ENCODE measurements around the gene POC1A.
"Not testable (repeated sequence)": the region's sequence is repeated elsewhere in the genome, so short reads cannot be mapped to it uniquely, and the experiment has no call there.

The POC1A gene

GRCh38 chr3:52061121-52061910 is 92.9 kb downstream of the POC1A start:
- DNase-seq = no peak

GRCh38 chr3:52059781-52060180 is 94.4 kb downstream of the POC1A start:
- DNase-seq = no peak

DNA sequence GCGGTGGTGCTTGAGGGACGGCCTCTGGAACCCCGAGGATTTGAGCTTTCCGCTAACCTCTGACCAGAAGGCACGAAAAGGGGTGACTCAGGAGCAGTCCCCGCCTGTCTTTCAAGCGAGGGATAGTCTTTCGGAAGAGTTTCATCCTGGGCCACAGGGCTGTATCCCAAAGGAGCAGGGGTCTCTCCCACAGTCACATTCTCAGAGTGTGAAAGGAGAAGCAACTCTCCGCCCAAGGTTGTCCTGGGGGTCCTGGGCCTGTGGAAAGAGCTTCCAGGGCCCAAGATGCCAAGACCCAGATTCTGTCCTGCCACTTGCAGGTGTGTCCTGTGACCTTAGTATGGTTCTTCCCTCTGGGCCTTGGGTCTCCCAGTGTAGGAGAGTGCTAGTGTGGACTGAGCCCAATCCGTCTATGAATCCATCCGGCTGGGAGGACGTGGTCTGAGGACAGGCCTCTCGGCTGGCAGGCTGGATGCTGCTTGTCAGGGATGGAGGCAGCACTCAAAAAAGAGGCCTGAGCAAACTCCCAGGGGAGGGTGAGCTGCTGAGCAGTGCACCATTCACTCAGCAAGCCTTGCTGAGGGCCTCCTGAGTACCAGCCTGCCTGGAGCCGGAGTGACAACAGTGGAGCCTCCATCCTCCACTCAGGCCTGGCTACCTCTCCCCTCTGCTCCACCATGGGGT is 96.3 kb downstream of the POC1A start:
- no peak for DNase-seq

DNA sequence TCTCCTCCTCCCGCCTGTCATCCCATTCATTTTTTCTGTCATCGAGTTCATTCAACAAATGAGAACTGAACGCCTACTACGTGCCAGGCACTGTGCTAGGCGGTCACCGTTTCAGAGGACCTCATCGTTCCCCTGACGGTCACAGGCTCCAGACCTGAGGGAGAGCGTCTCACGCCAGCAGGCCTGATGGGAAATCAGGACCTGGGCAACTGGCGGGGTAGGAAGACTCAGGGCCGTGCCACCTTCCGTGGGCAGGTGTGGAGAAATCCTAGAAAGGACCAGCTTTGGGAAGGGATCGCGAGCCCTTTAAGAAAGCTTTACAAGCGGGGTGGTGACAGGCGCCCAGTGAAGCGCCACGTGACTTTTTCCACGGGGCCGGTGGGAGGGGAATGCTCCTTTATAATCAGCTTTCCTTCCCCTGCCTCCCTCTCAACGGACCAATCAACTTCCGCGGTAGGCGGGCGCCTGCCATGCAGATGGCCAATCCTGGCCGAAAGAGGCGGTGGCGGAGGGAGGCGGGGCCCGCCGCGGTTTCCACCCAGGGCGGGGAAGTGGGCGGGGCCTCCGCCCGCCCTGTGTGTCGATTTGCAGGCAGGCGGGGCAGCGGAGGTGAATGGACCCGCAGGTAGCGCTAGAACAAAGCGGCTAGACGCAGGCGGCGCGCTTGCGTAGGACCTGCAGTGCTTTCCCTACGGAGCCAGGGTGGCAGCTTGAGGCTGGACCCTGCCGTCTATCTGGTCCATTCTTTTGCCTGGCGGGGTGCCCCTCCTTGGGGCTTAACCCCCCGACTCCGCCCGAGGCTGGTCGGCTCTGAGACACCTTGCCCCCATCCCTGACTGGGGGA is 97.0 kb downstream of the POC1A start:
- peak; percentile 99 for DNase-seq

GRCh38 chr3:52056521-52056967 is 97.7 kb downstream of the POC1A start, which contains the start of gene DUSP7:
Gene DUSP7 (minus strand): TSS chr3:52056571. CDS start chr3:52056366, 205 bp downstream.
- DNase-seq = peak; percentile 74 to 80

- DNase-seq = peak; percentile 51 to 53
Measured at GRCh38 chr3:52055537-52056351, 98.5 kb downstream of the POC1A start.

- peak in 1 of 2 donors; percentile 20 for DNase-seq
Measured at GRCh38 chr3:52054661-52055511, 99.3 kb downstream of the POC1A start.

GRCh38 chr3:52053307-52054304 is 100.6 kb downstream of the POC1A start:
- DNase-seq = peak; percentile 49 to 50

- peak; percentile 53 to 58 for DNase-seq
Measured at GRCh38 chr3:52052831-52053306, 101.4 kb downstream of the POC1A start.

GRCh38 chr3:52051444-52051843 is 102.8 kb downstream of the POC1A start:
- DNase-seq = no peak

DNA sequence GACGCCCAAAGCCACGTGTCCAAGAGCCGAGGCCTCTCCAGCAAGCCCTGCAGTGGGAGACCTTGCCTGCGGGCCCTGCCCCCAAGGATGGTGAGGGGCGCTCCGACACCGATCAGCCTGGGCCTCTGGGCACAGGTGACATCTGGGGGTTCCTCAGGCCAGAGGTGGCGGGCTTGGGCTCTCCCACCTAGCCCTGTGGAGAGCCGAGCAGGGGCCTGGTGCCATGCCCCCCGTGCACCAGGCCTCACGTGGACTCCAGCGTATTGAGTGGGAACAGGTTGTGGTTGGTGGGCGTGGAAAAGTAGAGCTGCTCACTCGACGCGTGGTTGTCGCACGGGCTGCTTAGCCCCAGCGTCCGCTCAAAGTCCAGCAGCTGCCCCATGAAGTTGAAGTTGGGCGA is 103.7 kb downstream of the POC1A start:
- no peak for DNase-seq

GRCh38 chr3:52049503-52049902 is 104.7 kb downstream of the POC1A start:
- DNase-seq = no peak

GRCh38 chr3:52047295-52047960 is 106.8 kb downstream of the POC1A start:
- DNase-seq = no peak

GRCh38 chr3:52046902-52047239 is 107.4 kb downstream of the POC1A start:
- DNase-seq = no peak

- DNase-seq = no peak
Measured at GRCh38 chr3:52046186-52046901, 107.9 kb downstream of the POC1A start.

- DNase-seq = no peak
Measured at GRCh38 chr3:52044869-52045619, 109.2 kb downstream of the POC1A start.

- DNase-seq = no peak
Measured at GRCh38 chr3:52043750-52044149, 110.5 kb downstream of the POC1A start.

DNA sequence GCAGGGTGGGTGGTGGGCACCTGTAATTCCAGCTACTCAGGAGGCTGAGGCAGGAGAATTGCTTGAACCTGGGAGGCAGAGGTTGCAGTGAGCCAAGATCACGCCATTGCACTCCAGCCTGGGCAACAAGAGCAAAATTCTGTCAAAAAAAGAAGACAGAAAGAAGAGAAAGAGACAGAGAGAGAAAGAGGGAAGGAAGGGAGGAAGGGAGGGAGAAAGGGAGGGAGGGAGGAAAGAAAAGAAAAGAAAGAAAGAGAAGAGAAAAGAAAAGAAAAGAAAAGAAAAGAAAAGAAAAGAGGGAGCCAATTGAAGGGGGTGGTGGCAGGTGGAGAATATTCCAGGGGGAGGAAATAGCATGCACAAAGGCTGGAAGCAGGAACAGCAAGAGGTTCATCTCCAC is 111.2 kb downstream of the POC1A start:
- not testable (repeated sequence) for DNase-seq

Measured in stimulated activated CD4-positive, alpha-beta T cell treated with anti-CD3 and anti-CD28 coated beads, Interleukin-2, amount 100 ng/mL, for 24 hours (primary cell).